Measurements from ENCODE around the gene TJP1.
"Not testable (repeated sequence)": the region's sequence is repeated elsewhere in the genome, so short reads cannot be mapped to it uniquely, and the experiment has no call there.

TJP1 gene

GRCh38 chr15:29700296-29700695 lies 122.0 kb downstream of the TJP1 start:
- DNase-seq (ENCODE audit: low read depth), result no peak

GRCh38 chr15:29699791-29700190 lies 122.5 kb downstream of the TJP1 start:
- DNase-seq (ENCODE audit: low read depth), result no peak

- no peak for DNase-seq (ENCODE audit: low read depth)
Observed at GRCh38 chr15:29698030-29698701, 124.1 kb downstream of the TJP1 start.

GRCh38 chr15:29696950-29697738 lies 125.1 kb downstream of the TJP1 start:
- no peak for DNase-seq (ENCODE audit: low read depth)

- DNase-seq (ENCODE audit: low read depth), result not testable (repeated sequence)
Observed at GRCh38 chr15:29696506-29696905, 125.8 kb downstream of the TJP1 start.

GRCh38 chr15:29695489-29696167 lies 126.6 kb downstream of the TJP1 start:
- no peak for DNase-seq (ENCODE audit: low read depth)

- no peak for DNase-seq (ENCODE audit: low read depth)
Observed at GRCh38 chr15:29693225-29693624, 129.0 kb downstream of the TJP1 start.

GRCh38 chr15:29692527-29692926 lies 129.7 kb downstream of the TJP1 start:
- no peak for DNase-seq (ENCODE audit: low read depth)

GRCh38 chr15:29690765-29691475 lies 131.3 kb downstream of the TJP1 start:
- DNase-seq (ENCODE audit: low read depth), result no peak

- no peak for DNase-seq (ENCODE audit: low read depth)
Observed at GRCh38 chr15:29689287-29689986, 132.8 kb downstream of the TJP1 start.

GRCh38 chr15:29688506-29689286 lies 133.6 kb downstream of the TJP1 start:
- no peak for DNase-seq (ENCODE audit: low read depth)

GRCh38 chr15:29687939-29688505 lies 134.2 kb downstream of the TJP1 start:
- DNase-seq (ENCODE audit: low read depth), result no peak

- DNase-seq (ENCODE audit: low read depth), result no peak
Observed at GRCh38 chr15:29687204-29687815, 135.0 kb downstream of the TJP1 start.

GRCh38 chr15:29686445-29687203 lies 135.6 kb downstream of the TJP1 start:
- DNase-seq (ENCODE audit: low read depth), result no peak

GRCh38 chr15:29686079-29686425 lies 136.2 kb downstream of the TJP1 start:
- DNase-seq (ENCODE audit: low read depth), result no peak

- DNase-seq (ENCODE audit: low read depth), result no peak
Observed at GRCh38 chr15:29685156-29686078, 136.9 kb downstream of the TJP1 start.

- DNase-seq (ENCODE audit: low read depth), result no peak
Observed at GRCh38 chr15:29682781-29683180, 139.5 kb downstream of the TJP1 start.

- no peak for DNase-seq (ENCODE audit: low read depth)
Observed at GRCh38 chr15:29682361-29682760, 139.9 kb downstream of the TJP1 start.

All from fibroblast of gingiva (primary cell).